NCI-H2196 treated with DMSO at 0.1 percent for 48 hours (cell line): ENCODE data around the gene FBXO45.
A peak's percentile ranks its signal among the peaks of the same experiment; 100 is the strongest.
"Not testable (repeated sequence)": the region's sequence is repeated elsewhere in the genome, so short reads cannot be mapped to it uniquely, and the experiment has no call there.

Source experiments
- DNase-seq: peaks from one replicate; lab custom pipeline; 2025; ENCODE audit not compliant: unreplicated experiment; lab: John Stamatoyannopoulos, UW

The FBXO45 gene, protein sequence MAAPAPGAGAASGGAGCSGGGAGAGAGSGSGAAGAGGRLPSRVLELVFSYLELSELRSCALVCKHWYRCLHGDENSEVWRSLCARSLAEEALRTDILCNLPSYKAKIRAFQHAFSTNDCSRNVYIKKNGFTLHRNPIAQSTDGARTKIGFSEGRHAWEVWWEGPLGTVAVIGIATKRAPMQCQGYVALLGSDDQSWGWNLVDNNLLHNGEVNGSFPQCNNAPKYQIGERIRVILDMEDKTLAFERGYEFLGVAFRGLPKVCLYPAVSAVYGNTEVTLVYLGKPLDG

DNA sequence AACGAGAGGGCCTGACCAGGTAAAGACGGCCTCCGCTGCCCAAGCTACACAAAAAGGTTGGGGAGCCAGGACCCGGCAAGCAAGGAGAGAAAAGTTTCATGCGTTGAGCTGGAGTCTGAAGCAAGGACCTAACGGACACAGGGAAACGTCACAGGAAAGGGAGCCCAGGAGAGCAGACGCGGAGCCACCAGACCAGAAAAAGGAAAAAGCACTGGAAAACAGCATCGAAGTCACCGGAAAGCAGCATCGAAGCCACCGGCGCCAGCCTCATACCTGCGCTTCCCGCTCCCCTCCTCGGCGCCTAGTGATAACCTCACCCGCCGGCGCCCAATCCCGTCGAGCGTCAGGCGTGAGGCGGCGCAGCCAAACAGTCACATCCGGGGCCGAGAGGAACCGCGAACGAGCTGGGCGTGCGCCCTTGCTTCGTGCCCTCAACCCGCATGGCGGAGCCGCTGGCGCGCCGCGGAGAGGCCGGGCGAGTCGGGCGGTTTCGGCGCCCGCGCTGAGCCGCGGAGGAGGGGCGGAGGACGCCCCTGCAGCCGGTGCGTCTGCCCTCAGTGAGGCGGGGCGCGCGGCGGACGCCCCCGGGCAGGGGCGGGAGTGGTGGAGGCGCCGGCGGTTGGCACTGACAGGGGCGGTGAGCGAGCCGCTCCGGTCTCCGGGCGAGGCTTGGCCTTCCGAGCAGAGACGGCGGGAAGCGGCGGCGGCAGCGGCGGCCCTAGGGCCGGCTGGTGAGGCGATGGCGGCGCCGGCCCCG, at the start of gene FBXO45, which contains the start of gene WDR53:
Gene FBXO45, plus strand, starts transcription at position 415 of the 757 bp plus-strand sequence. Its CDS starts 325 bp downstream, at position 740.
Gene WDR53, minus strand, starts transcription at position 309 of the 757 bp plus-strand sequence. CDS start 7,079 bp downstream, outside the sequence.
- DNase-seq, result peak; percentile 99

GRCh38 chr3:196518966-196519717, 49.3 kb upstream of the FBXO45 start:
- DNase-seq, result no peak

DNA sequence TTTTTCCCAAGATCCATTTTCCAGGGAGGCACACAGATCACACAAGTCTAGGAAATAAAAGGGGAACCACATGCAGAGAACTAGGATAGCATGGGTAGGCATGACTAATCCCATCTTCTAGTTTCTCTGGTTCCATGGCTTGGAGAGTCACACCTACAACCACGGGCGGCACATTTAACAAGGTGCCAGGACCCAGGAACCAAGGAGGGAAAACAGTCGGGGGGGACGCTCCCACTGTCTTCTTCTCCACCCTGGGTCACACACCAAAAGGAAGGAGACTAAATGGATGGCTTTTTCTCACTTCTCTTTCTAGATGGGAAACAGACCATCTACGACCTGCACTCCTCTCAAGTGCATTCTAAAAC, 48.8 kb upstream of the FBXO45 start:
- no peak for DNase-seq

DNA sequence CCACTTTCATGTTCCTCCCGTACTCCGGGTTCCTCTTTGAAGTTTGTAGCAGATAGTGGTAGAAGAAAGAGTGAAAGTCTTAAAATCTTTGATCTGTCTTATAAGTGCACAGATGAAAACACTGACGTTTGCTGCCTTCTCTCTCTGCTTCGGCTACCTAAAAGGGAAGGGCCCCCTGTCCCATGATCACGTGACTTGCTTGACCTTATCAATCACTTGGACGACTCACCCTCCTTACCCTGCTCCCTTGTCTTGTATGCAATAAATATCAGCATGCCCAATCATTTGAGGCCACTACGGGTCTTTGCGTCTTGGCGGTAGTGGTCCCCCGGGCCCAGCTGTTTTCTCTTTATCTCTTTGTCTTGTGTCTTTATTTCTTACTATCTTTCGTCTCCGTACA, 47.2 kb upstream of the FBXO45 start:
- not testable (repeated sequence) for DNase-seq

GRCh38 chr3:196523841-196524240, 44.6 kb upstream of the FBXO45 start:
- DNase-seq, result no peak

DNA sequence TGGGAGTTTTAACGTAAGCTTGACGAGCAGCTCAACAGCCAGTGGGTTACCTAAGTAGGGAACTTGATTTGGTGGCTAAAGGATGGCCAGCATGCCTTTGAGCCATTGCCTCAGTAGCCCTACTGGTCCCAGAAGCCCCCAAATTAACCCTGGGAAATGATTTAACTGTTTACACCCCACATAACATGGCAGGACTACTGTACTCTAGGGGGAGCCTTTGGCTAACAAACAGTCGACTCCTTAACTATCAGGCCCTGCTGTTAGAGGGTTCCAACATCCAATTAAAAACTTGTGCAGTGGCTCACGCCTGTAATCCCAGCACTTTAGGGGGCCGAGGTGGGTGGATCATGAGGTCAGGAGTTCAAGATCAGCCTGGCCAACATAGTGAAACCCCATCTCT, 43.9 kb upstream of the FBXO45 start:
- DNase-seq, result no peak

- no peak for DNase-seq
Measured at GRCh38 chr3:196525141-196525540, 43.3 kb upstream of the FBXO45 start.

- peak; percentile 68 for DNase-seq
Measured at GRCh38 chr3:196528639-196529233, 39.7 kb upstream of the FBXO45 start.

DNA sequence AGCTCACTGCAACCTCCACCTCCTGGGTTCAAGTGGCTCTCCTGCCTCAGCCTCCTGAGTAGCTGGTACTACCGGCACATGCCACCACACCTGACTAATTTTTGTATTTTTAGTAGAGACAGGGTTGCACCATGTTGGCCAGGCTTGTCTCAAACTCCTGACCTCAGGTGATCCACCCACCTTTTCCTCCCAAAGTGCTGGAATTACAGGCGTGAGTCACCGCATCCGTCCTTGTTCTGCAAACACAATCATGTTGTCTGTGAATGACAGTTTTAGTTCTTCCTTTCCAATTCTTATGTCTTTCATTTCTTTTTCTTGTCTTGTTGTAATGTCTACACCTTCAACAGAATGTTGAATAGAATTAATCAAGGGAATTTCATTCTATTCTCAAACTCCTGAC, 37.0 kb upstream of the FBXO45 start:
- DNase-seq, result no peak

GRCh38 chr3:196533260-196533681, 35.2 kb upstream of the FBXO45 start:
- DNase-seq, result no peak

- DNase-seq, result peak; percentile 19
Measured at GRCh38 chr3:196537319-196537984, 31.0 kb upstream of the FBXO45 start.

DNA sequence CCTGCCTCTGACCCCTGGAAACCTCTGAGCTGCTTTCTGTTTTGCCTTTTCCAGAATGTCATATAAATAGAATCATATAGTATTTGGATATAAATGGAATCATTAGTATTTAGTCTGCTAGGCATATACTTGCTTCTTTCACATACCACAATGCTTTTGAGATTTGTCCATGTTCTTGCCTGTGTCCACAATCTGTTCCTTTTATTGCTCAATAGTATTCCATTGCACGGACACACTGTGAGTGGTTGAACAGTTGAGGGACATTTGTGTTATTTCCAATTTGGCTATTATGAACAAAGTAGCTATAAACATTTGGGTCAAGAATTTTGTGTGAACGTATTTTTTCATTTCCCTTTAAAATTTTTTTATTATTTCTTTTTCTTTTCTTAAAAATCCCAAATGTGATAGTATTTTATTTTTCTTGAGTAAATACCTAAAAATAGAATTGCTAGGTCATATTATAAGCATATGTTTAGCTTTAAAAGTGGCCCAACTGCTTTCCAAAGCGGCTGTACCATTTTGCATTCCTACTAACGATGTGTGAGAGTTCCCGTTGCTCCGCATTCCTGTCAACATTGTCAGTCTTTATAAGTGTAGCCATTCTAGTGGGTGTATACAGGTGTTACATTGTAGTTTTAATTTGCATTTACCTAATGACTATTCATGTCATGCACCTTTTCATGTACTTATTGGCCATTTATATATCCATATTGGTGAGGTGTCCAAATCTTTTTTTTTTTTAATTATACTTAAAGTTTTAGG, 26.6 kb upstream of the FBXO45 start:
- no peak for DNase-seq

DNA sequence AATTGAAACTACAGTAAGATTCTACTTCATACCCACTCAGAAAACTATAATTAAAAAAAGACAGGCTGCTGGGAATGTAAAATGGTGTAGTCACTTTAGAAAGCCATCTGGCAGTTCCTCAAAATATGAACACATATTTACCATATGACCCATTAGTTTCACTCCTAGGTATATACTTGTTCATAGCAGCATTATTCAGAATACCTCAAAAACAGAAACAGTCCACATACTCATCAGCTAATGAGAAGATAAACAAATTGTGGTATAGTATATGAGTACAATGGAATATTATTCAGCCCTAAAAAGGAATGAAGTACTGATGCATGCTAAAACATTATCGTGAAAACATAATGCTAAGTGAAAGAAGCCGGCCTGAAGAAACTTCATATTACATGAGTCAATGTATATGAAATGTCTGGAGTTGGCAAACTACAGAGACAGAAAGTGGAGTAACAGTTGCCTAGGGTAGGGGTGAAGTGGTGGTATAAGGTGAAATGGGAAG, 23.9 kb upstream of the FBXO45 start:
- no peak for DNase-seq

GRCh38 chr3:196546537-196546936, 21.9 kb upstream of the FBXO45 start:
- no peak for DNase-seq

- DNase-seq, result no peak
Measured at GRCh38 chr3:196547067-196547466, 21.4 kb upstream of the FBXO45 start.

GRCh38 chr3:196549312-196549711, 19.1 kb upstream of the FBXO45 start:
- not testable (repeated sequence) for DNase-seq

DNA sequence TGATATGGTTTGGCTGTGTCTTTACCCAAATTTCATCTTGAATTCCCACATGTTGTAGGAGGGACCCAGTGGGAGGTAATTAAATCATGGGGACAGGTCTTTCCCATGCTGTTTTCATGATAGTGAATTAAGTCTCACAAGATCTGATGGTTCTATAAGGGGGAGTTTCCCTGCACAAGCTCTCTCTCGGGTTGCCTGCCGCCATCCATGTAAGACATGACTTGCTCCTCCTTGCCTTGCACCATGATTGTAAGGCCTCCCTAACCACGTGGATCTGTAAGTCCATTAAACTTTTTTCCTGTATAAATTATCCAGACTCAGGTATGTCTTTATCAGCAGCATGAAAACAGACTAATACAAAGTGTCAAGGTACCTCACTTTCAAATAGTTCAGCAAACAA, 18.3 kb upstream of the FBXO45 start:
- DNase-seq, result not testable (repeated sequence)

- no peak for DNase-seq
Measured at GRCh38 chr3:196552253-196552652, 16.2 kb upstream of the FBXO45 start.

DNA sequence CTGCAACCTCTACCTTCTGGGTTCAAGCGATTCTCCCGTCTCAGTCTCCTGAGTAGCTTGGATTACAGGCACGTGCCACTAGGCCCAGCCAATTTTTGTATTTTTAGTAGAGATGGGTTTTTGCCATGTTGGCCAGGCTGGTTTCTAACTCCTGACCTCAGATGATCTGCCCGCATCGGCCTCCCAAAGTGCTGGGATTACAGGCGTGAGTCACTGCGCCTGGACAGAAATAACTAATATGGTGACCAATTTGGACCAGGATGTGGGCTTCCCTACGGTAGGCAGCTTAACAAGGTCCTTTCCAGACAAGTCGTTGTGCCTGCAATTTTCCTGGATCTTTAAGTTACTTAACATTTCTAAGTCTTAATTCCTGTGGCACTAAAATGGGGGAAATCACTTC, 14.9 kb upstream of the FBXO45 start:
- no peak for DNase-seq

DNA sequence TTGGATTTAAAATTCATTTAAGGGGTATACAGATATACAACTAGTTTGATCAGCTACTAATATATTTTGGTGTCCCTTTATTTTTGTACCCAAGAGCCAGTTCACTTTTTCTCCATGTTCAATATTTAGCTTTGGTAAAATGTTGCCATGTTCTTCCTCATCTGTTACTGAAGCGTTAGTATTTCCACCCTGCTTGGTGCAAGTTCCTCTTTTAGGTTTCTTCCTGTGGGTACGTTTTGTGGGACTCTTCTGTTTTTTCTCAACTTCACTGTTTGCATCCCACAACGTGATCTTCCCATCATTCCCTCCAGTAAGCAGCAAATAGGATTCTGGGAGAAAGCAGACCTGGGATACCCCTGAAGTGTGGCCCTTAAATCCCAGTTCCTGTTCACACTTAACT, 14.3 kb upstream of the FBXO45 start:
- DNase-seq, result no peak
